Keratinocyte (primary cell): ENCODE results near the gene RUFY2. TPM values are rescaled to one million over a fixed set of nuclear protein-coding genes. Genes with fewer than 3 reads are reported as not detected.

Experiments
- DNase-seq: peaks from one replicate; pipeline ENCODE4 v3.0.0-alpha.2; 2011; ENCODE audit warnings: low read depth, missing footprints, low spot score
- FAIRE-seq: peaks from 2 replicates; lab custom pipeline; 2011; peaks lifted over from hg19 to GRCh38; lab: Jason Lieb, UNC
- H2AFZ ChIP-seq: 2 replicates; pipeline ENCODE4 v1.6.0; 2012; ENCODE audit warnings: low read length, control low read depth, inconsistent platforms; ENCODE audit not compliant: control insufficient read depth
- H3K27ac ChIP-seq: 2 replicates; pipeline ENCODE4 v1.5.1; 2011; ENCODE audit warnings: low read length; ENCODE audit not compliant: control insufficient read depth, insufficient read depth
- H3K27me3 ChIP-seq: 3 replicates; pipeline ENCODE4 v1.6.0; 2011; ENCODE audit warnings: low read length; ENCODE audit not compliant: control insufficient read depth, insufficient read depth; ENCODE audit errors: extremely low read depth
- H3K36me3 ChIP-seq, 2 experiments: 2 replicates in 1 of 2; 3 replicates in 1 of 2; pipeline ENCODE4 v1.5.1; 2011; ENCODE audit warnings: low read length in 2 of 2, mild to moderate bottlenecking in 1 of 2; ENCODE audit not compliant: control insufficient read depth in 2 of 2, insufficient read depth in 2 of 2; ENCODE audit errors: extremely low read depth in 1 of 2
- H3K4me1 ChIP-seq: 3 replicates; pipeline ENCODE4 v1.5.1; 2011; ENCODE audit warnings: low read length; ENCODE audit not compliant: control insufficient read depth, insufficient read depth; ENCODE audit errors: extremely low read depth
- H3K4me2 ChIP-seq: 3 replicates; pipeline ENCODE4 v1.6.0; 2011; ENCODE audit warnings: low read depth, low read length; ENCODE audit not compliant: control insufficient read depth, insufficient read depth; ENCODE audit errors: extremely low read depth
- H3K4me3 ChIP-seq, 3 experiments: fragments of 200-600 bp in 1 of 3; sonication (generic) in 1 of 3; 2 replicates in 2 of 3; 3 replicates in 1 of 3; pipeline ENCODE4 v1.5.1; 2011 to 2016; ENCODE audit warnings: low read length in 3 of 3, mild to moderate bottlenecking in 3 of 3, control low read depth in 2 of 3, inconsistent platforms in 1 of 3, low read depth in 1 of 3, mixed read lengths in 1 of 3, mixed run types in 1 of 3, moderate library complexity in 1 of 3; ENCODE audit not compliant: control insufficient read depth in 2 of 3, insufficient read depth in 2 of 3; ENCODE audit errors: extremely low read depth in 1 of 3
- H3K79me2 ChIP-seq: 2 replicates; pipeline ENCODE4 v1.6.0; 2012; ENCODE audit warnings: low read length; ENCODE audit not compliant: control insufficient read depth, insufficient read depth
- H3K9ac ChIP-seq: 3 replicates; pipeline ENCODE4 v1.6.0; 2011; ENCODE audit warnings: low read length; ENCODE audit not compliant: control insufficient read depth, insufficient read depth; ENCODE audit errors: extremely low read depth
- H3K9me1 ChIP-seq: 3 replicates; pipeline ENCODE4 v1.6.0; 2011; ENCODE audit warnings: low read length; ENCODE audit not compliant: control insufficient read depth, insufficient read depth; ENCODE audit errors: extremely low read depth
- H3K9me3 ChIP-seq: 2 replicates; pipeline ENCODE4 v1.5.1; 2012; ENCODE audit warnings: low read depth, low read length; ENCODE audit not compliant: control insufficient read depth
- H4K20me1 ChIP-seq: 3 replicates; pipeline ENCODE4 v1.6.0; 2011; ENCODE audit warnings: low read length; ENCODE audit not compliant: control insufficient read depth, insufficient read depth; ENCODE audit errors: extremely low read depth
- EZH2 ChIP-seq: IDR thresholded peaks from one replicate; pipeline ENCODE4 v1.6.1; 2012; ENCODE audit warnings: inconsistent platforms, mild to moderate bottlenecking, low read length, moderate library complexity
- dilution Hi-C: fragments of 300-500 bp; cut with MboI; formaldehyde crosslinking; loops from one replicate; pipeline ENCODE4 v1.7.0; 2020; ENCODE audit warnings: low sequenced_read_pairs; ENCODE audit not compliant: extremely low pct_ligation_motif_present
- polyA plus RNA-seq, 5 experiments: library from polyadenylated mRNA; depleted of rRNA in 3 of 5; stranded (reverse) in 3 of 5; stranded (forward) in 1 of 5; unstranded in 1 of 5; fragments of >200 nt; gene quantifications; 1 replicate in 1 of 5; 2 replicates in 3 of 5; 3 replicates in 1 of 5; pipeline versions ENCODE4 v1.2.1 to v1.2.3, GENCODE V29; 2011 to 2012; ENCODE audit warnings: missing spikeins in 2 of 5, low read depth in 1 of 5, low replicate concordance in 1 of 5
- TF ChIP-seq, protein P1 (sequence below), 3 experiments: IDR thresholded peaks in 1 of 3; conservative IDR thresholded peaks in 1 of 3; optimal IDR thresholded peaks in 1 of 3; 2 replicates in 2 of 3; 3 replicates in 1 of 3; pipeline versions ENCODE3 to v1.5.1; 2011; ENCODE audit warnings: low read length in 3 of 3, mild to moderate bottlenecking in 3 of 3, moderate library complexity in 2 of 3, control low read depth in 1 of 3, inconsistent platforms in 1 of 3; ENCODE audit not compliant: insufficient read depth in 2 of 3; ENCODE audit errors: extremely low read depth in 1 of 3

RUFY2 gene
- polyA plus RNA-seq, 1 donor (not counting 4 experiments of a cell fraction or from before 2014, with no cell fraction given), result 15.6 TPM

DNA sequence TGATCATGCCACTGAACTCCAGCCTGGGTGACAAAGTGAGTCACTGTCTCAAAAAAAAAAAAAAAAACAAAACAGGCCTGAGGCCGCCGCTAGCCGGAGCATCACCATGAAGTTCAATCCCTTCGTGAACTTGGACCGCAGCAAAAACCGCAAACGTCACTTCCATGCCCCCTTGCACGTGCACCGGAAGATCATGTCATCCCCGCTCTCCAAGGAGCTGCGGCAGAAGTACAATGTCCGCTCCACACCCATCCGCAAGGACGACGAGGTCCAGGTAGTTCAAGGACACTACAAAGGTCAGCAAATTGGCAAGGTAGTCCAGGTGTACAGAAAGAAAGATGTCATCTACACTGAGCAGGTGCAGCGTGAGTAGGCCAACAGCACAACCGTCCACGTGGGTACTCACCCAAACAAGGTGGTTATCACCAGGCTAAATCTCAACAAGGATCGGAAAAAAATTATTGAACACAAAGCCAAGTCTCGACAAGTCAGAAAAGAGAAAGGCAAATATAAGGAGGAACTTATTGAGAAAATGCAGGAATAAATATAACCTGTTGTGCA is 17.5 kb upstream of the RUFY2 start:
- Histone ChIP-seq H3K4me2 (no peak overlapping the region), H3K9ac (no peak overlapping the region), H3K79me2 (no peaks in the 10 kb centered on the region), H4K20me1 (no peaks in the 10 kb centered on the region), H3K4me3 (no peak overlapping the region), H3K9me1 (no peaks in the 10 kb centered on the region), H3K4me1 (no peaks in the 10 kb centered on the region), H3K27ac (no peak overlapping the region), H2AFZ (no peak overlapping the region), H3K36me3 (peaks cover 0 to 7% of the 10 kb centered on the region in 2 experiments), H3K27me3 (no peaks in the 10 kb centered on the region), H3K9me3 (no peaks in the 10 kb centered on the region)
- FAIRE-seq, result no peak
- no peak for TF ChIP-seq EZH2
- TF ChIP-seq, protein P1, sequence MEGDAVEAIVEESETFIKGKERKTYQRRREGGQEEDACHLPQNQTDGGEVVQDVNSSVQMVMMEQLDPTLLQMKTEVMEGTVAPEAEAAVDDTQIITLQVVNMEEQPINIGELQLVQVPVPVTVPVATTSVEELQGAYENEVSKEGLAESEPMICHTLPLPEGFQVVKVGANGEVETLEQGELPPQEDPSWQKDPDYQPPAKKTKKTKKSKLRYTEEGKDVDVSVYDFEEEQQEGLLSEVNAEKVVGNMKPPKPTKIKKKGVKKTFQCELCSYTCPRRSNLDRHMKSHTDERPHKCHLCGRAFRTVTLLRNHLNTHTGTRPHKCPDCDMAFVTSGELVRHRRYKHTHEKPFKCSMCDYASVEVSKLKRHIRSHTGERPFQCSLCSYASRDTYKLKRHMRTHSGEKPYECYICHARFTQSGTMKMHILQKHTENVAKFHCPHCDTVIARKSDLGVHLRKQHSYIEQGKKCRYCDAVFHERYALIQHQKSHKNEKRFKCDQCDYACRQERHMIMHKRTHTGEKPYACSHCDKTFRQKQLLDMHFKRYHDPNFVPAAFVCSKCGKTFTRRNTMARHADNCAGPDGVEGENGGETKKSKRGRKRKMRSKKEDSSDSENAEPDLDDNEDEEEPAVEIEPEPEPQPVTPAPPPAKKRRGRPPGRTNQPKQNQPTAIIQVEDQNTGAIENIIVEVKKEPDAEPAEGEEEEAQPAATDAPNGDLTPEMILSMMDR (optimal IDR thresholded peaks at IDR 0.05 in 1 of 3, IDR thresholded peaks at IDR 0.05 in 1 of 3, conservative IDR thresholded peaks at IDR 0.05 in 1 of 3; ENCODE audit: extremely low read depth in 1 of 3, insufficient read depth in 2 of 3, low read length in 3 of 3), result no peak
- dilution Hi-C loops, result no loop called here
- DNase-seq, result no peak

- no peak overlapping the region for H3K4me2 ChIP-seq
- H3K79me2 ChIP-seq, result no peaks in the 10 kb centered on the region
- dilution Hi-C loops, result no loop called here
- no peaks in the 10 kb centered on the region for H3K9me3 ChIP-seq
- H3K27me3 ChIP-seq, result no peaks in the 10 kb centered on the region
- H3K9ac ChIP-seq, result no peak overlapping the region
- H3K9me1 ChIP-seq, result no peaks in the 10 kb centered on the region
- FAIRE-seq, result no peak
- no peak overlapping the region for H3K27ac ChIP-seq
- no peak overlapping the region for H2AFZ ChIP-seq
- no peak for DNase-seq
- TF ChIP-seq, protein P1 (optimal IDR thresholded peaks at IDR 0.05 in 1 of 3, IDR thresholded peaks at IDR 0.05 in 1 of 3, conservative IDR thresholded peaks at IDR 0.05 in 1 of 3; ENCODE audit: extremely low read depth in 1 of 3, insufficient read depth in 2 of 3, low read length in 3 of 3), result no peak
- TF ChIP-seq EZH2, result no peak
- H4K20me1 ChIP-seq, result no peaks in the 10 kb centered on the region
- peaks cover 0 to 7% of the 10 kb centered on the region in 2 experiments for H3K36me3 ChIP-seq
- no peak overlapping the region for H3K4me3 ChIP-seq
- no peaks in the 10 kb centered on the region for H3K4me1 ChIP-seq
These were observed 16.4 kb upstream of the RUFY2 start for GRCh38 chr10:68423522-68423921.
